Lower leg skin (tissue), 4 donors: ENCODE measurements around the gene ANO5. TPM values are rescaled to one million over a fixed set of nuclear protein-coding genes. Genes with fewer than 3 reads are reported as not detected.

Experiments
- DNase-seq, 2 donors: peaks; one replicate each; pipeline ENCODE4 v3.0.0-alpha.2; 2019; ENCODE audit warnings: low spot score in 2 of 2
- H3K4me3 ChIP-seq: fragments of 200-600 bp; sonication (generic); 2 replicates; pipeline ENCODE4 v1.5.1; 2017; ENCODE audit warnings: mild to moderate bottlenecking, low read depth; ENCODE audit not compliant: poor library complexity, severe bottlenecking
- CTCF ChIP-seq, 3 donors: fragments of 450-650 bp; IDR thresholded peaks; one replicate each; pipeline ENCODE4 v1.5.1; 2016; ENCODE audit warnings: antibody characterized with exemption in 3 of 3, mild to moderate bottlenecking in 3 of 3, moderate library complexity in 2 of 3
- POLR2A ChIP-seq, 2 donors: fragments of 450-650 bp; IDR thresholded peaks; one replicate each; pipeline ENCODE4 v1.6.1; 2016 to 2017; ENCODE audit warnings: antibody characterized with exemption in 2 of 2, mild to moderate bottlenecking in 1 of 2, moderate library complexity in 1 of 2
- WGBS, 2 donors: methylation state at CpG; one replicate each; pipeline ENCODE4 v1.1.5; 2018; 5-methylcytosine and 5-hydroxymethylcytosine counted together
- intact Hi-C: fragments of 100-400 bp; cut with DNase I; formaldehyde crosslinking; loops from one replicate; pipeline ENCODE4 v1.15.0; 2023; ENCODE audit warnings: low total_unique reads
- total RNA-seq, 4 donors: library from RNA; depleted of rRNA; stranded (reverse); fragments of >200 nt; gene quantifications; one replicate each; pipeline ENCODE4 v1.1.0, GENCODE V29; 2016

The ANO5 gene
- total RNA-seq, 4 donors from 2014 or later: 0.19 to 0.98 (median 0.71) TPM

GRCh38 chr11:22317656-22318055 lies 124.8 kb downstream of the ANO5 start:
- 85 to 91% methylated on average over 15 of the region's 15 CpGs for WGBS, 2 donors
- no peak for DNase-seq
- intact Hi-C loops: no loop called here
- TF ChIP-seq POLR2A (IDR thresholded peaks at IDR 0.05) (no peak), CTCF (IDR thresholded peaks at IDR 0.05) (no peak)
- no peak overlapping the region for H3K4me3 ChIP-seq

- intact Hi-C loops: no loop called here
- 66 to 72% methylated on average over 4 of the region's 4 CpGs for WGBS, 2 donors
- no peak for TF ChIP-seq POLR2A (IDR thresholded peaks at IDR 0.05)
- no peak for TF ChIP-seq CTCF (IDR thresholded peaks at IDR 0.05)
- no peak for DNase-seq
- no peak overlapping the region for H3K4me3 ChIP-seq
These were observed 138.9 kb downstream of the ANO5 start for GRCh38 chr11:22331771-22332170.

Other genes starting within 250 kb of the ANO5 start
- not detected for gene SLC17A6, start 145.3 kb downstream of the ANO5 start, total RNA-seq